ENCODE measurements around the gene ACTN4. TPM values are rescaled to one million over a fixed set of nuclear protein-coding genes. Genes with fewer than 3 reads are reported as not detected.

ACTN4 gene
- total and polyA plus RNA-seq, 2 experiments from 2014 or later: 68.9 to 427 TPM

DNA sequence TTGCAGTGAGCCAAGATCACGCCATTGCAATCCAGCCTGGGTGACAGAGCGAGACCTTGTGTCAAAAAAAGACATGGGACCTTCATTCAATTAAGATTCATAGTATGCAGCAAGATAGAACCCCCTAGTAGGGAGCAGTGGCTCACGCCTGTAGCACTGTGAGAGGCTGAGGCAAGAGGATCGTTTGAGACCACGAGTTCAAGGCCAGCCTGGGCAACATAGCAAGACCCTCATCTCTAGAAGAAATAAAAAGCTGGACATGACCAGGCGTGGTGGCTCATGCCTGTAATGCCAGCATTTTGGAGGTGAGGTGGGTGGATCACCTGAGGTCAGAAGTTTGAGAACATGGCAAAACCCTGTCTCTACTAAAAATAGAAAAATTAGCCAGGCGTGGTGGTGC lies 133.0 kb downstream of the ACTN4 start:
- no peaks in the 10 kb centered on the region for H3K4me1 ChIP-seq (ENCODE audit: insufficient read depth)
- ATAC-seq (no peak), DNase-seq (ENCODE audit: low spot score) (no peak)
- 0 out of 2 replicates have a peak, but pooled peaks cover 2% of the 10 kb centered on the region for H3F3A ChIP-seq (replicated peaks; ENCODE audit: low read depth)
- TF ChIP-seq ZNF331 (CRISPR knock-in tag; IDR thresholded peaks at IDR 0.05; ENCODE audit: low read depth) (no peak), ZNF114 (CRISPR knock-in tag; IDR thresholded peaks at IDR 0.05) (no peak), CREB1 (CRISPR knock-in tag; IDR thresholded peaks at IDR 0.05; ENCODE audit: low read depth) (no peak), EZH2phosphoT487 (IDR thresholded peaks at IDR 0.05; ENCODE audit: unreplicated experiment) (no peak), POLR2AphosphoS5 (IDR thresholded peaks at IDR 0.05; ENCODE audit: low read depth) (no peak), JUNB (IDR thresholded peaks at IDR 0.05; ENCODE audit: unreplicated experiment) (no peak), CTCF (conservative IDR thresholded peaks at IDR 0.05; ENCODE audit: low read depth in 2 of 2) (no peak), EZH2 (IDR thresholded peaks at IDR 0.05; ENCODE audit: low read depth, unreplicated experiment) (no peak), ETS1 (IDR thresholded peaks at IDR 0.05) (no peak), NANOG (IDR thresholded peaks at IDR 0.05; ENCODE audit: borderline replicate concordance) (no peak), STAT1 (IDR thresholded peaks at IDR 0.05; ENCODE audit: unreplicated experiment) (no peak), ZNF462 (CRISPR knock-in tag; IDR thresholded peaks at IDR 0.05) (no peak)
- TF ChIP-seq, protein P1, sequence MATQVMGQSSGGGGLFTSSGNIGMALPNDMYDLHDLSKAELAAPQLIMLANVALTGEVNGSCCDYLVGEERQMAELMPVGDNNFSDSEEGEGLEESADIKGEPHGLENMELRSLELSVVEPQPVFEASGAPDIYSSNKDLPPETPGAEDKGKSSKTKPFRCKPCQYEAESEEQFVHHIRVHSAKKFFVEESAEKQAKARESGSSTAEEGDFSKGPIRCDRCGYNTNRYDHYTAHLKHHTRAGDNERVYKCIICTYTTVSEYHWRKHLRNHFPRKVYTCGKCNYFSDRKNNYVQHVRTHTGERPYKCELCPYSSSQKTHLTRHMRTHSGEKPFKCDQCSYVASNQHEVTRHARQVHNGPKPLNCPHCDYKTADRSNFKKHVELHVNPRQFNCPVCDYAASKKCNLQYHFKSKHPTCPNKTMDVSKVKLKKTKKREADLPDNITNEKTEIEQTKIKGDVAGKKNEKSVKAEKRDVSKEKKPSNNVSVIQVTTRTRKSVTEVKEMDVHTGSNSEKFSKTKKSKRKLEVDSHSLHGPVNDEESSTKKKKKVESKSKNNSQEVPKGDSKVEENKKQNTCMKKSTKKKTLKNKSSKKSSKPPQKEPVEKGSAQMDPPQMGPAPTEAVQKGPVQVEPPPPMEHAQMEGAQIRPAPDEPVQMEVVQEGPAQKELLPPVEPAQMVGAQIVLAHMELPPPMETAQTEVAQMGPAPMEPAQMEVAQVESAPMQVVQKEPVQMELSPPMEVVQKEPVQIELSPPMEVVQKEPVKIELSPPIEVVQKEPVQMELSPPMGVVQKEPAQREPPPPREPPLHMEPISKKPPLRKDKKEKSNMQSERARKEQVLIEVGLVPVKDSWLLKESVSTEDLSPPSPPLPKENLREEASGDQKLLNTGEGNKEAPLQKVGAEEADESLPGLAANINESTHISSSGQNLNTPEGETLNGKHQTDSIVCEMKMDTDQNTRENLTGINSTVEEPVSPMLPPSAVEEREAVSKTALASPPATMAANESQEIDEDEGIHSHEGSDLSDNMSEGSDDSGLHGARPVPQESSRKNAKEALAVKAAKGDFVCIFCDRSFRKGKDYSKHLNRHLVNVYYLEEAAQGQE (IDR thresholded peaks at IDR 0.05; ENCODE audit: unreplicated experiment): no peak
- no peak overlapping the region for H3K4me3 Mint-ChIP-seq
- H3K9me2 ChIP-seq (ENCODE audit: insufficient read depth): no peaks in the 10 kb centered on the region
- no peak overlapping the region for H2AFZ ChIP-seq
- H3K4me2 ChIP-seq: no peak overlapping the region
- H3K36me3 Mint-ChIP-seq (ENCODE audit: low read depth): no peaks in the 10 kb centered on the region
- no peaks in the 10 kb centered on the region for H3K9me3 Mint-ChIP-seq
- H3K36me3 ChIP-seq (ENCODE audit: insufficient read depth): no peaks in the 10 kb centered on the region
- peaks cover 7% of the 10 kb centered on the region for H3K27me3 Mint-ChIP-seq (ENCODE audit: insufficient read depth, low read depth, poor library complexity)
- H3K27ac ChIP-seq (ENCODE audit: low read depth): no peak overlapping the region
- H3K79me2 ChIP-seq (replicated peaks; ENCODE audit: insufficient read depth): no peaks in the 10 kb centered on the region
- no peaks in the 10 kb centered on the region for H3K4me1 Mint-ChIP-seq
- no peaks in the 10 kb centered on the region for H3K27me3 ChIP-seq (ENCODE audit: insufficient read depth)
- no peaks in the 10 kb centered on the region for H4K20me1 ChIP-seq (replicated peaks; ENCODE audit: insufficient read depth)
- H3K4me3 ChIP-seq: no peak overlapping the region
- no peak overlapping the region for H3K27ac Mint-ChIP-seq

Measured in GM23338 (cell line).